Measurements from ENCODE around the gene SWAP70.

SWAP70 gene

DNA sequence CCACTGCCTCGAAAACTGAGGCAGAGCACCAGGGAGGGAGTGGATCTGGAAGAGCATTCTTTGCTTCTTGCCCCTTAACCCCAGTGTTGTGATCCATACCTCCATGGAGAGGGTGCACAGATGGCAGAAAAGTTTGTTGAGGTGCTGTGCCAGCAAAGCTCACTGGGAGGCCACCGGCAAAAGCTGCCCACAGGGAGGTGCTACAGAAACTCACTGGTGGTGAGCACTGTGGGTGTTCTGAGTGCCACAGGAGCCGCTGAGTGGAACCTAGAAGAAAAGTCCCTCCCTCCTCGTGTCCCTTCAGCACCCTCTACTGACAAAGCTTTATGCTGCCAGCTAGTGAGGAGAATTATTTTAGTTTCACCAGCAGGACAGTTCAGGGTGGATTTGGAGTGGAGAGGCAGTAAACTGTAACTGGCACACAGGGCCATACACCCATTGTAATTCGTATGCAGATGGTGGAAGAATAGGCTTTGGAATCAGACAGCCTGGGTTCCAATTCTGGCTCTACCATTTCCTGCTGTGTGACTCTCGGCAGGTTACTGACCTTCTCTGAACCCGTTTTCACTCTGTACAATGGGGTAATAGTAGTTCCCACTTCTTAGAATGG, 84.6 kb downstream of the SWAP70 start:
- DNase-seq (ENCODE audit: low read depth in 1 of 2, low spot score in 1 of 2): peak in 1 of 2 donors; percentile 35

DNA sequence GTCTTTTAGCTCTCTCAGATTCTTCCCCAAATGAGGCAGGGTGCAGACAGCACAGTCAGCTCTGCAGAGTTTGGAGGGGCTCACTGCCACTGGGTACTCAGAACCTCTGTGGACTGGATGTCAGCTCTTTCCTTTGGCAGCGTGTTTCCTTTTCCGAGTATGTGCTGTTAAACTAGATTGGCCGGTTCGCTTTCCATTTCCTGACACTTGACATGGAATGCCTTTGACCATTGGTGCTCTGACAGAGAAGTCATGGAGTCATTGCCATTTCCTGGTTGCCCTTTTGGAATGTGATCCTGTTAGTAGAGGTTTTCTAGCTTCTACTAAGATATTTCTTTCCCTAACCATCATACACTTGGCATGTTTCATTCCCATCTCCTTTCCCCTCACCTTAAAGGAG, 86.7 kb downstream of the SWAP70 start:
- no peak for DNase-seq (ENCODE audit: low read depth in 1 of 2, low spot score in 1 of 2)

DNA sequence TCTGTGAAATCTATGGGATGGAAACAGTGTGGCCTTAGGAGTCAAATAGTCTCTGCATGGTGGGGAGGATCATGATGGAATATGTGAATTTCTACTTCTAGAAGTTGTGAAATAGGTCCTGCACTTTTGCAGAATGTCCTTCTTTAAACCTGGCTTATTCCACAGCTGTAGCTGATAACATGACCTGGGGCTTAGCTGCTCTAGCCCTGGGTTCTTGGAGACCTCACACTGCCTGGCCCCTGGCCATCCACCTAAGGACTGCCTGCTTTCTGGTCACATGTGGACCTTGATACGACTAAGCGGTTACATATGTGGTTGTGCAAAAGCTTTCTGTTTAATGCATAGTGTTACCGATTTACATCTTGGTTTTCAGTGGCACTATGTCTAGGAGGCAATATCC, 88.2 kb downstream of the SWAP70 start:
- no peak for DNase-seq (ENCODE audit: low read depth in 1 of 2, low spot score in 1 of 2)

DNA sequence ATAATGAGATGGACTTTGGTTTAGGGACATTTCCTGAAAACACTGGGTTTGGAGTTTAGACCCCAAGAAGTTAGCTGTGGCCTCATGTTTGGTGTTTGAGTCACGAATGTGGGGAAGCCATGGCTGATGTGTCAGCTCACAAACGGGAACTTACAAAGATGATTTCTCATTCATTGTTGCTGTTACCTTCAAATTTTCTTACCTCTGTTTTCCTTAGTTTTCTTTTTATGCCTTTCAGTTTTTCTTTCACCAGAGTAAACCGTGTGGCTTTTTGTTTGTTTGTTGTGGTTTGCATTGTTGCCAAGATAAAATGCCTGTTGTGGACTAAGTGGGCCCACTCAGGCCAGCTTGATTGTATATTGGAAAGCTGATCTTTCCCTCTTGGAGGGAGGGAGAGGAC, 89.1 kb downstream of the SWAP70 start:
- DNase-seq (ENCODE audit: low read depth in 1 of 2, low spot score in 1 of 2): no peak

DNA sequence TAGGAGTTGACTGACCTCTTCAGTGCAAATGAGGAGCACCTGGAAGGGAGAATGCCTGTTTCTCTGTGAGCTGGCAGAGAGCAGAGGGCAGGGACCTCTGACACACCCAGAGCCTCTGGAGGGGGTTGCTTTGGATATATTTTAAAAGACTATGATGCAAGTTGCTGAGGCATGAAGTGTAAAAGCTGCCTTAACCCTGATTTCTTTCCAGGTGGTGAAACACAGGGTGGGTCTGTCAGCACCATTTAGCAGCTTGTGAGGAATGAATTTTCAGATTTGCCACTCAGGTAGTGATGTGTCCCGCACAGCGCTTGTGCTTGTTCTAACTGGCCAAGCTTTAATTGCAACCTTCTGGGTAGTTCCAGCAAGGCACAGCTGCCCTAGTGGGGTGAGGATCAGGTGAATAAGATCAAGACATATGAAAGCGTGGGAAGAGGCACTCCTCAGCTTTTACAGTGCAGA, 90.2 kb downstream of the SWAP70 start:
- no peak for DNase-seq (ENCODE audit: low read depth in 1 of 2, low spot score in 1 of 2)

- no peak for DNase-seq (ENCODE audit: low read depth in 1 of 2, low spot score in 1 of 2)
Observed at GRCh38 chr11:9755561-9756185, 91.8 kb downstream of the SWAP70 start.

GRCh38 chr11:9756461-9756860, 92.6 kb downstream of the SWAP70 start:
- no peak for DNase-seq (ENCODE audit: low read depth in 1 of 2, low spot score in 1 of 2)

DNA sequence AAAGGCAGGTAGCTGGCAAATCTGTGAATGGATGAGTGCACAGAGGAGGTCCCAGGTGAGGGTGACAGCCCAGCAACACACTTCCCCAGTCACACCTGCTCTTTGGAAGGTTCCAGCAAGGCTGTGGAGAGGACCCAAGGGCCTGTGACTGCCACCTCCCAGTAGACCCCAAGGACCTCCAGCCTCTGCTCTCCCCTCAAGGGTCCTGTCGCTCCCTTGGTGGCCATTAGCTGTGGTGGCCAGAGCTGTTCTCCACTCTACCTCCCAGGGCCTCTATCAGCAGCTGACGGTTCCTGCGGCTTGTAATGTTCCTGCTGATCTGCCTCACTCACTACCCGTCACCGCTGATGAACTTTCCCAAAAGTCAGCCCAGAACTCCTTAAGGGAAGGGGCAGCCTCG, 93.0 kb downstream of the SWAP70 start:
- no peak for DNase-seq (ENCODE audit: low read depth in 1 of 2, low spot score in 1 of 2)

DNA sequence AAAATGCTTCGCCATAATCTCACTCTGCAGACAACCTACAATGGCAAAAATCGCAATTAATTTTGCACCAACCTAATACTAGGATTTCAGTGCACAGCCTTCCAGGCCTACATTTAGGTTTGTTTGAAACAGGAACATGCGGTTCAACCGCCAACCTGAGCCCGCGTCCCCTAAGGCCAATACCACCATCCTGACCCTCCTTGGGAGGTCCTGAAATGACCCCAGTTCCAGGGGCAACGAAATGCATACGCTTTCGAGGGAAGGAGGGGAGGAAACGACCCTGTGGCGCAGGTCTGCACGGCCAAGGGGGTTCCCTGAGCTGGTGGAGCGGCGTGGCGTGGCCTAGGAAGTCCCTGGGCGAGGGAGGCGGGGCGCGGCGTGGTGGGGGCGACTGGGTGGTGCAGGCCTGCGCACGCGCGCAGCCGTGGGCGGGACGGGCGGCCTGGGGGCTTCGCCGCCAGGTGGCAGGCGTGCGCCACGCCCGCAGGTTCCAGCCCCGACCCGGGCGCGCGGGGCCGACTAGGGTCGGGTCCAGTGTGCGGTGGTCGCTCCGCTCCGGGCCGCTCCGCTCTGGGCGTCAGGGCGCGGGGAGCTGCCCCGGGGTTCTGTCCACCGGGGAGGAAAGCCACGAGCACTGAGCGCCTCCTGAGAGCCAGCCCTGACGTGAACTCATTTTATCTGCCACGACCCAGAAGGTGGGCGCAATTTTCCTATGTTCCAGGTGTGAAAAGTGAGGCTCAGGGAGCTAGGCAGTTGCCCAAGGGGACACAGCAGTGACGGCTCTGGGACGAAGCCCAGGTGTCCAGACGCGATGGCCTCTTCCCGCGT, 94.1 kb downstream of the SWAP70 start:
- peak; percentile 88 to 90 for DNase-seq (ENCODE audit: low read depth in 1 of 2, low spot score in 1 of 2)

DNA sequence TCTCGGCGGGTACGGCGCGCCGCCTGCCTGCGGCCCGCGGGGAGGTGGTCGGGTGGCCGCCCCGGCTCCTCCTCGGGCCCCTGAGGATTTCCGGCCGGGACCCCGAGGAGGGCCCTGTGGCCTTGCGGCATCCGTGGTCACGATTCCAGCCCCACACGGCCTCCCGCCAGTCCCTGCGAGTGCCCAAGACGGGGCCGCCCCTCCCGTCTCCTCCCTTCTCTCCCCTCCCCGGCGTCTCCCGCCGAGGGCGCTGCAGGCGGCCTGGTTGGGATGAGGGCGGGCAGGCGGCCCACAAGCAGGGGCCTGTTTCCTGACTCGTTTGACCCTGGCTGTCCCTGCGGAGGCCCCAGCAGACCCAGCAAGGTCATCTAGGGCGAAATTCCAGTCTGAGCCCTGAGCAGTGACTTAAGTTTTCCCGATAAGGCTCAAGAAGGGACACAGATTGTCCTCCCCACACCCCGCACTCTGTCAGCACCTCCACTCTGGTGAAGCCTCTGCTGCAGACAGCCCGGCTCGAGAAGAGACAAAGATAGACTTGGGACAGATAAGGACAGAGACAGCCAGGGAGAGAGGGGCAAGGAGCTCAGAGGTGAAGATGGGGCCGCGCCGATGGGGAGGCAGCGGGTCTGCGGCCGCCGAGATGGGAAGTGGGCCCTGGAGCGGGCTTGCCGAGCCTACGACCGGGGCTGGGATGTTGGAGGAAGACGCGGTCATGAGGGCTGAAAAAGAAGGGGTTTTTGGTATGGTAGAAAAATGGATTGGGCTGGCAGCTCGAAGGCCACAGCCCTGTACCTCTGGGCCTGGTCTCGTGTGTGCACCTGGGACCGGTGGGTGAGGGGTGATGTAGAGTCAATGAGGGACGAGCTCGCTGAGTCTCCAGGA, 95.0 kb downstream of the SWAP70 start:
- DNase-seq (ENCODE audit: low read depth in 1 of 2, low spot score in 1 of 2): peak; percentile 16 to 31

DNA sequence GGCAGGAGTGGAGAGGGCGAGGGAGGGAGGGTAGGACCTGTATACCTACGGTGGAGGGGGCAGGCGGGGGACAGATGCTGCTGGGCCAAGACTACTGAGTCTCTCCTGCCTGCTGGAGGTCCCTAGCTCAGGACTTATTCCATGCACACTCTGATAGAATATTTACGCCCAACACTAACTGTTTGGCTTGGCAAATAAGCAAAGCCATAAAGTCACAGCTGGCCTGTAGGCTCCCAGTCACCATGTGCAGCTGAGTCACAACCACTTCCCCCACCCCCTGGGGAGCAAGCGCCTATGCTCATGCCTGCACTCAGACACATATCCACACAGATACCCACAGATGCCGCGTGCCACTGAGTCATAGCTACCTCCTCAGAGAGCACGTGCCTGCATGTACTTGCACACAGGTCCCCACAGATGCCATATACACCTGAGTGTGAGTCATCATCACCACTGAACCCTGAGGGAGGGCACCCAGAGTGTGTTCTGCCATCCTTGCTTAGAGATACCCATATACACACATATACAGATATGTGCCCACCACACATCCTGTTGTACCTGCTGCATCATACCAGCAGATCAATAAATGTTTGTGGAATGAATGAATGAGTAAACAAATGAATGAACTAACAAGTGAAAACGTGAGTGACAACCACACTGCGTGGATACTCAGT, 95.8 kb downstream of the SWAP70 start:
- peak; percentile 74 to 84 for DNase-seq (ENCODE audit: low read depth in 1 of 2, low spot score in 1 of 2)

- DNase-seq (ENCODE audit: low read depth in 1 of 2, low spot score in 1 of 2): no peak
Observed at GRCh38 chr11:9760193-9760575, 96.3 kb downstream of the SWAP70 start.

GRCh38 chr11:9761441-9761945, 97.6 kb downstream of the SWAP70 start:
- DNase-seq (ENCODE audit: low read depth in 1 of 2, low spot score in 1 of 2): no peak

- no peak for DNase-seq (ENCODE audit: low read depth in 1 of 2, low spot score in 1 of 2)
Observed at GRCh38 chr11:9762531-9762930, 98.7 kb downstream of the SWAP70 start.

GRCh38 chr11:9763301-9763700, 99.4 kb downstream of the SWAP70 start:
- no peak for DNase-seq (ENCODE audit: low read depth in 1 of 2, low spot score in 1 of 2)

DNA sequence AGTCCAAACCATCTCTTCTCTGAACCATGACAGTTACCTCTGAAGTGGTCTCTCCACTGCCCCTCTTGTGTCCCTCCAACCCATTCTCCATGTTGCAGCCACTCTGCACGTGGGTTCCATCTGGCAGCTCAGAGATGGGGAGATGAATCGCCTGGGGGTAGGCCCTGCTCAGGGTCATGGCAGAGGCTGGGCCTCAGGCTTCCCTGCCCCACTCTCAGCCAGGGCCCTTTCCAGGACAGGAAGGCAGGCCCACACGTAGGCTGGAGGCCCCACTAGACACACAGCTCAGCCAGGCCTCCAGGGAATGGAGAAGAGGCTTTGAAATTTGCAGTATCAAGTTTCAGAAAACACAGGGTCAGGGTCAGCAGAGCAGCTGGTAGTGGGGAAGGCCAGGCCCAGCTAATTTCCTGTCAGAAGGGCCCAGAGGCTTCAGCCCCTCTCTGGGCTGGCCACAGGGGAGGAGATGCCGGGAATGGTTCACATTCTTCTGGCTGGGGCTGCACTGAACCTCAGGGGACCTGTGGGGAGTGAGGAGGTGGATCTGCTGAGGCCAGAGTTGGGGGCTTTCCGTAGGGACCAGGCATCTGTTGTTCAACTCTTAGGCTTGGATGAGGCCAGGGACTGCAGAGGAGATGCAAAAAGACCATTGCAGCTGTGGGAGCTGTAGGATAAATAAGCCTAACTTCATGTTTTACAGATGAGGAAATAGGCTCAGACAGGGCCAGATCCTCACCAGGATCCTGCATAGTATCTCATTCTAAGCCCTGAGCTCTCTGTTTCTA, 101.6 kb downstream of the SWAP70 start:
- DNase-seq (ENCODE audit: low read depth in 1 of 2, low spot score in 1 of 2): no peak

DNA sequence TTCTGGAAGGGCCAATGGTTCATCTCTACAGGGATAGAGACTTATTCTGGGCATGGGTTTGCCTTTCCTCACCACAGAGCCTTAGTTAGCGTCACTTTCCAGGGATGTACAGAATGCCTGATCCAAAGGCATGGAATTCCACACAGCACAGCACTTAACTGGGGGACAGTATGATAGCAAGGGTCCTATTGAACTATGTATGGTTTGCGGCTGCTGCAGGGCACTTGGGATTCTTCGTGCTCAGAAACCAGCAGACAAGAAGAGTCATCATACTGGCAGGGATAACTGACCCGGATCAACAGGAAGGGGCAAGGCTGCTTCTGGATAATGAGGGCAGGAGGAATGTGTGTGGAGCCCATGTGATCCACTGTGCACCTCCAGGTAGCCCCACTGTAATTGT, 105.7 kb downstream of the SWAP70 start:
- no peak for DNase-seq (ENCODE audit: low read depth in 1 of 2, low spot score in 1 of 2)

GRCh38 chr11:9771071-9771511, 107.2 kb downstream of the SWAP70 start:
- no peak for DNase-seq (ENCODE audit: low read depth in 1 of 2, low spot score in 1 of 2)

DNA sequence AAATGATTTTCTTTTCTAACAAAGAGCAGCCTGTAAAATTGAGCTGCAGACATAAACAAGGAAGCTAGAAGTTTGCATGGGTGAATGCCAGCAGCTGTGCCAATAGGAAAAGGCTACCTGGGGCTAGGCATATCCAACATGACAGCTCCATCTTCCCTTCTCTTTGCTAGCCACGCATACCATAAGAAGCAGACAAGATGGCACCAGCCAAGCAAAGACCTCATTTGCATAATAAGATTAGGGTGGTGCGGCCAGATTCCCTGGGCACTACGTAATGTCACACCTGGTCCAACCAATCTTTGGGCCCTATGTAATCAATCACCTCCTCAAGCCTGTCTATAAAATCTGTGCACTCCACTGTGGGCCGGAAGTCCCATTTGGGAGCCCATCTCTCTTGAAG, 108.3 kb downstream of the SWAP70 start:
- no peak for DNase-seq (ENCODE audit: low read depth in 1 of 2, low spot score in 1 of 2)

DNA sequence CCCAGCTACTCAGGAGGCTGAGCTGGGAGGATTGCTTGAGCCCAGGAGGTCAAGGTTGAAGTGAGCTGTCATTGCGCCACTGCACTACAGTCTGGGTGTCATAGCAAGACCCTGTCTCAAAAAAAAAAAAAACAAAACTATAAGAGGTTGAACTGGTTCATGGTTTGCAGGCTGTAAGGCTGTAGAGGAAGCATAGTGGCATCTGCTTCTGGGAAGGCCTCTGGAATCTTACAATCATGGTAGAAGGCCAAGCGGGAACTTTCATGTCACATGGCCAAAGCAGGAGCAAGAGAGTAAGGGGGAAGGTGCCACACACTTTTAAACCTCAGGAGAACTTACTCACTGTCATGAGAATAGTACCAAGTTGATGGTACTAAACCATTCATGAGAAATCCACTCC, 109.6 kb downstream of the SWAP70 start:
- DNase-seq (ENCODE audit: low read depth in 1 of 2, low spot score in 1 of 2): no peak
